HT-29 (cell line): ENCODE results near the gene KLF17. TPM values are rescaled to one million over a fixed set of nuclear protein-coding genes. Genes with fewer than 3 reads are reported as not detected.
"Not testable (repeated sequence)": the region's sequence is repeated elsewhere in the genome, so short reads cannot be mapped to it uniquely, and the experiment has no call there.

Experiments used
- DNase-seq: peaks from one replicate; pipeline ENCODE4 v3.0.0-alpha.2; 2015; ENCODE audit warnings: low spot score
- total RNA-seq: library from RNA; depleted of rRNA; stranded (reverse); fragments of >200 nt; shearing (Covaris generic); gene quantifications from 2 replicates; pipeline ENCODE4 v1.2.3, GENCODE V29; 2014

The KLF17 gene
- total RNA-seq, 1 experiment from 2014 or later, result not detected

GRCh38 chr1:44108241-44108640 is 10.4 kb upstream of the KLF17 start:
- DNase-seq, result no peak

GRCh38 chr1:44108971-44109370 is 9.7 kb upstream of the KLF17 start:
- DNase-seq, result no peak

- no peak for DNase-seq
Measured at GRCh38 chr1:44110916-44111315, 7.7 kb upstream of the KLF17 start.

GRCh38 chr1:44111861-44112260 is 6.8 kb upstream of the KLF17 start:
- DNase-seq, result no peak

GRCh38 chr1:44112486-44112885 is 6.1 kb upstream of the KLF17 start:
- no peak for DNase-seq

GRCh38 chr1:44113095-44113609 is 5.5 kb upstream of the KLF17 start:
- no peak for DNase-seq

GRCh38 chr1:44114098-44114497 is 4.5 kb upstream of the KLF17 start:
- no peak for DNase-seq

GRCh38 chr1:44117272-44117671 is 1.3 kb upstream of the KLF17 start:
- not testable (repeated sequence) for DNase-seq

GRCh38 chr1:44119525-44119924 is 904 bp downstream of the KLF17 start:
- DNase-seq, result no peak

- no peak for DNase-seq
Measured at GRCh38 chr1:44120398-44120949, 1.9 kb downstream of the KLF17 start.

- no peak for DNase-seq
Measured at GRCh38 chr1:44129616-44130500, 11.2 kb downstream of the KLF17 start.

GRCh38 chr1:44131411-44131810 is 12.8 kb downstream of the KLF17 start:
- DNase-seq, result no peak

- DNase-seq, result no peak
Measured at GRCh38 chr1:44134071-44134920, 15.7 kb downstream of the KLF17 start.

- no peak for DNase-seq
Measured at GRCh38 chr1:44135886-44136285, 17.3 kb downstream of the KLF17 start.

GRCh38 chr1:44138239-44138638 is 19.6 kb downstream of the KLF17 start:
- DNase-seq, result no peak

GRCh38 chr1:44139565-44139964 is 20.9 kb downstream of the KLF17 start:
- DNase-seq, result not testable (repeated sequence)

GRCh38 chr1:44141531-44141930 is 22.9 kb downstream of the KLF17 start, which contains the start of gene KLF18:
Gene KLF18, minus strand, starts transcription at chr1:44141631. Its CDS starts 0 bp downstream, at chr1:44141631.
- DNase-seq, result no peak

GRCh38 chr1:44144962-44145756 is 26.5 kb downstream of the KLF17 start:
- DNase-seq, result no peak

GRCh38 chr1:44146536-44147361 is 28.1 kb downstream of the KLF17 start:
- no peak for DNase-seq

- DNase-seq, result no peak
Measured at GRCh38 chr1:44147582-44147981, 29.0 kb downstream of the KLF17 start.
